ENCODE measurements around the gene VAT1L.

DNA sequence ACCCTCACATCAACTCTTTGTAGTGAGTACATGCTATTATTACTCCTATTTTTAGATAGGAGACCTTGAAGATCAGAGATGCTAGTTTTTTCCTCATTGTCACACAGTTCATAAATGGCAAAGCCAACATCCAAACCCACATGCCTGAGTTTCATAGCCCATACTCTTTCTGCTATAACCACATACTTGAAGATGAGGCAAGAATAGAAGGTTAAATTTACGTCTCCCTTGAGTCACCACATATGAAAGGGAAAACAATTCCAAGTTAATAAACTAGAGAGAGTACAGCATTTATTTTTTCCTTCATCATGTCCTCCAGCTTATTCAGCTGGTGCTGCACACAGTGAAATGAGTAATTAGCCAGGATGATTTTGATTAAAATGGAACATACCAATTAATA is 42.4 kb upstream of the VAT1L start:
- no peak for TF ChIP-seq EZH2 (IDR thresholded peaks at IDR 0.05; ENCODE audit: borderline replicate concordance)
- TF ChIP-seq, protein P1, sequence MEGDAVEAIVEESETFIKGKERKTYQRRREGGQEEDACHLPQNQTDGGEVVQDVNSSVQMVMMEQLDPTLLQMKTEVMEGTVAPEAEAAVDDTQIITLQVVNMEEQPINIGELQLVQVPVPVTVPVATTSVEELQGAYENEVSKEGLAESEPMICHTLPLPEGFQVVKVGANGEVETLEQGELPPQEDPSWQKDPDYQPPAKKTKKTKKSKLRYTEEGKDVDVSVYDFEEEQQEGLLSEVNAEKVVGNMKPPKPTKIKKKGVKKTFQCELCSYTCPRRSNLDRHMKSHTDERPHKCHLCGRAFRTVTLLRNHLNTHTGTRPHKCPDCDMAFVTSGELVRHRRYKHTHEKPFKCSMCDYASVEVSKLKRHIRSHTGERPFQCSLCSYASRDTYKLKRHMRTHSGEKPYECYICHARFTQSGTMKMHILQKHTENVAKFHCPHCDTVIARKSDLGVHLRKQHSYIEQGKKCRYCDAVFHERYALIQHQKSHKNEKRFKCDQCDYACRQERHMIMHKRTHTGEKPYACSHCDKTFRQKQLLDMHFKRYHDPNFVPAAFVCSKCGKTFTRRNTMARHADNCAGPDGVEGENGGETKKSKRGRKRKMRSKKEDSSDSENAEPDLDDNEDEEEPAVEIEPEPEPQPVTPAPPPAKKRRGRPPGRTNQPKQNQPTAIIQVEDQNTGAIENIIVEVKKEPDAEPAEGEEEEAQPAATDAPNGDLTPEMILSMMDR (IDR thresholded peaks at IDR 0.05; ENCODE audit: poor library complexity), result no peak
